ENCODE measurements around the gene GOLGA8O. TPM values are rescaled to one million over a fixed set of nuclear protein-coding genes. Genes with fewer than 3 reads are reported as not detected.
"Not testable (repeated sequence)": the region's sequence is repeated elsewhere in the genome, so short reads cannot be mapped to it uniquely, and the experiment has no call there.

GOLGA8O gene
- 0.51 and 0.80 TPM in 2 replicates for total RNA-seq (2014; rRNA removed)
- polyA plus RNA-seq (2012), result 0.30 TPM

- not testable (repeated sequence) for DNase-seq (ENCODE audit: low read depth)
These were observed at the start of gene GOLGA8O for GRCh38 chr15:32455534-32455933. Gene GOLGA8O (minus strand): TSS chr15:32455634. CDS start chr15:32455536, 98 bp downstream.

GRCh38 chr15:32504152-32504811, 48.8 kb upstream of the GOLGA8O start:
- not testable (repeated sequence) for DNase-seq (ENCODE audit: low read depth)

GRCh38 chr15:32502946-32503345, 47.5 kb upstream of the GOLGA8O start:
- peak; percentile 0 for DNase-seq (ENCODE audit: low read depth)

- DNase-seq (ENCODE audit: low read depth), result not testable (repeated sequence)
These were observed 37.3 kb upstream of the GOLGA8O start for GRCh38 chr15:32492768-32493167.

GRCh38 chr15:32486474-32486873, 31.0 kb upstream of the GOLGA8O start:
- DNase-seq (ENCODE audit: low read depth), result not testable (repeated sequence)

GRCh38 chr15:32483377-32483776, 27.9 kb upstream of the GOLGA8O start:
- DNase-seq (ENCODE audit: low read depth), result not testable (repeated sequence)

- not testable (repeated sequence) for DNase-seq (ENCODE audit: low read depth)
These were observed 26.2 kb upstream of the GOLGA8O start for GRCh38 chr15:32481683-32482082.

- not testable (repeated sequence) for DNase-seq (ENCODE audit: low read depth)
These were observed 12.6 kb upstream of the GOLGA8O start for GRCh38 chr15:32468076-32468475.

GRCh38 chr15:32440445-32440977, 14.9 kb downstream of the GOLGA8O start:
- not testable (repeated sequence) for DNase-seq (ENCODE audit: low read depth)

- not testable (repeated sequence) for DNase-seq (ENCODE audit: low read depth)
These were observed 21.1 kb downstream of the GOLGA8O start for GRCh38 chr15:32434102-32434963.

GRCh38 chr15:32427635-32428034, 27.8 kb downstream of the GOLGA8O start:
- not testable (repeated sequence) for DNase-seq (ENCODE audit: low read depth)

- DNase-seq (ENCODE audit: low read depth), result not testable (repeated sequence)
These were observed 28.9 kb downstream of the GOLGA8O start for GRCh38 chr15:32426511-32426910.

- DNase-seq (ENCODE audit: low read depth), result not testable (repeated sequence)
These were observed 47.5 kb downstream of the GOLGA8O start for GRCh38 chr15:32407903-32408302.

- not testable (repeated sequence) for DNase-seq (ENCODE audit: low read depth)
These were observed 52.2 kb downstream of the GOLGA8O start, which contains the start of gene GOLGA8K for GRCh38 chr15:32403192-32403591. Gene GOLGA8K (minus strand): TSS chr15:32403292. CDS start chr15:32403194, 98 bp downstream.

GRCh38 chr15:32396522-32396921, 58.9 kb downstream of the GOLGA8O start:
- not testable (repeated sequence) for DNase-seq (ENCODE audit: low read depth)

Other genes starting within 250 kb of the GOLGA8O start
- gene GOLGA8K, start 52.3 kb downstream of the GOLGA8O start, total RNA-seq (2014; rRNA removed), result 0.13 and 0.57 TPM in 2 replicates
- gene GOLGA8N, start 137.8 kb upstream of the GOLGA8O start, total RNA-seq (2014; rRNA removed), result 2.6 and 2.8 TPM in 2 replicates
- gene ARHGAP11A, start 159.9 kb upstream of the GOLGA8O start, total RNA-seq (2014; rRNA removed), result 61.6 and 65.3 TPM in 2 replicates
- gene SCG5, start 186.1 kb upstream of the GOLGA8O start, total RNA-seq (2014; rRNA removed), result 1.2 and 2.8 TPM in 2 replicates